IPS-18a (cell line): ENCODE data around the gene MDM4.

Experiments
- H3K27ac ChIP-seq: one replicate; pipeline ENCODE4 v1.5.1; 2013; ENCODE audit warnings: low read length
- H3K27me3 ChIP-seq: one replicate; pipeline ENCODE4 v1.6.1; 2013; ENCODE audit warnings: mild to moderate bottlenecking, low read length; ENCODE audit not compliant: control insufficient read depth, insufficient read depth
- H3K36me3 ChIP-seq: one replicate; pipeline ENCODE4 v1.6.1; 2013; ENCODE audit warnings: low read depth, low read length; ENCODE audit not compliant: control insufficient read depth
- H3K4me1 ChIP-seq: one replicate; pipeline ENCODE4 v1.6.1; 2013; ENCODE audit warnings: low read depth, low read length; ENCODE audit not compliant: control insufficient read depth
- H3K4me3 ChIP-seq: one replicate; pipeline ENCODE4 v1.5.1; 2013; ENCODE audit warnings: low read length
- H3K9ac ChIP-seq: one replicate; pipeline ENCODE4 v1.6.1; 2013; ENCODE audit warnings: mild to moderate bottlenecking, low read length, moderate library complexity
- H3K9me3 ChIP-seq: one replicate; pipeline ENCODE4 v1.6.1; 2013; ENCODE audit warnings: low read depth, low read length; ENCODE audit not compliant: control insufficient read depth

MDM4 gene

DNA sequence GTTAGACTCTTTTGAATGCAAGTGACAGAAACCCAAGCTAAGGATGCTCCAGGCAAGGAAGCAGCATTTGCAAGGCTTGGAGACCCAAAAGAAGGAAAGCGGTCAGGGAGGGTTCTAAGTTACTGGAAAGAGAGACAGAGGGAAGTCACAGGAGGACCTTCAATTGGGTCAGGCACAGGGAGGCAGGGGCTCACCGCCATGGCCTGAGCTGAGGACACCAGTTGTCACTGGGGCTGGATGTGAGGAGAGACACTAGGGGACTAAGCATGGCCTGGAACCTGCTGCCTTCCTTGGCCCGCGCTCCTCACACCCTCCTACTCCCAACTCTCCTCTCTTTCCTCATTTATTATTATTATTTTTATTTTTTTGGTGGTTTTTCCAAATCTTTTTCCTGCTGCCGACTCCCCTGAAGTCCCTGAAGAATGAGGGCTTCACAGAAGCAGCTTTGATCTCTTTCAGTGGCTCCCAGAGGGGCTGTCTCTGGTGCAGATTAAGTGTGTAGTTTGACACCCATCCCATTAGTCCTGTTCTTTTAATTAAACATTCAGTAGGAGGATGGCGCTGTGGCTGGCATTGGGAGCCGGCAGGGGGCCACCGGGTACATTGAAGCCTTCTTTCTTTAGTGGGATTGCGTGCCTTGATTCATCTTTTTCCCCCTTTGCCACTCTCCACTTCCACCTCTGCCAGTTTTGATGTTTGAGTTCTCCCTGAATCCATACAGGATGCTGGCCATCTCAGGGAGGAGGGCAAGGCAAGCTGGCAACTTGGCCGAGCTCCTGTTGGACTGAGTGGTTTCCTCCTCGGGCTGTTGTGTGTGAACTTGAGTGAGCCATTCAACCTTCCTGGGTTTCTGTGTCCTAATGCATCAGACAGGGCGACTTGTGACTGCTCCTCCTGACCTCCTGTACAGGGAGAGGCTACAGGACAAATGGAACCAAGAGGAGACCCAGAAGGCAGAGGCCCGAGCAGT lies 59.3 kb downstream of the MDM4 start:
- H3K9me3 ChIP-seq: no peaks in the 10 kb centered on the region
- no peak overlapping the region for H3K9ac ChIP-seq
- no peak overlapping the region for H3K27ac ChIP-seq
- no peaks in the 10 kb centered on the region for H3K36me3 ChIP-seq
- peaks cover 79% of the 10 kb centered on the region for H3K4me1 ChIP-seq
- peaks cover 21% of the 10 kb centered on the region for H3K27me3 ChIP-seq
- peak overlapping the region; percentile 11 for H3K4me3 ChIP-seq

DNA sequence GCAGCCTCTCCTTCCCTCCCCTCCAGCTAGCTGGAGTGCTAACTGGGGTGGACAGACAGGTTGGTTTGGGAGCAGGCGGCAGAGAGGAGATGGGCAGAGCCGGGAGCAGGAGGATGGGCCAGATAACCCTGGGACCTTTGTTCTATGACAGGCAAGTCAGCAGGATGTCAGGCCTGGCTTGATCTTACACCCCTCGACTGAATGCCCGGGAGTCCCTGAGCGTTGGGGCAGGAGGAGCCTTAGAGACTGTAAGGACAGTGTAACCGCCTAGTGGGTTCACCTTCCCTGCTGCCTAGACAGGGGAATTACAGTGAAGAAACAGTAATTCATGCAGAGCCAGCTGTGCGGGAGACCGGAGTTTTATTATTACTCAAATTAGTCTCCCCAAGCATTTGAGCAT lies 60.2 kb downstream of the MDM4 start:
- no peak overlapping the region for H3K27ac ChIP-seq
- peaks cover 21% of the 10 kb centered on the region for H3K27me3 ChIP-seq
- no peaks in the 10 kb centered on the region for H3K36me3 ChIP-seq
- no peak overlapping the region for H3K9ac ChIP-seq
- H3K4me1 ChIP-seq: peaks cover 75% of the 10 kb centered on the region
- H3K4me3 ChIP-seq: peak overlapping the region; percentile 11
- H3K9me3 ChIP-seq: no peaks in the 10 kb centered on the region

DNA sequence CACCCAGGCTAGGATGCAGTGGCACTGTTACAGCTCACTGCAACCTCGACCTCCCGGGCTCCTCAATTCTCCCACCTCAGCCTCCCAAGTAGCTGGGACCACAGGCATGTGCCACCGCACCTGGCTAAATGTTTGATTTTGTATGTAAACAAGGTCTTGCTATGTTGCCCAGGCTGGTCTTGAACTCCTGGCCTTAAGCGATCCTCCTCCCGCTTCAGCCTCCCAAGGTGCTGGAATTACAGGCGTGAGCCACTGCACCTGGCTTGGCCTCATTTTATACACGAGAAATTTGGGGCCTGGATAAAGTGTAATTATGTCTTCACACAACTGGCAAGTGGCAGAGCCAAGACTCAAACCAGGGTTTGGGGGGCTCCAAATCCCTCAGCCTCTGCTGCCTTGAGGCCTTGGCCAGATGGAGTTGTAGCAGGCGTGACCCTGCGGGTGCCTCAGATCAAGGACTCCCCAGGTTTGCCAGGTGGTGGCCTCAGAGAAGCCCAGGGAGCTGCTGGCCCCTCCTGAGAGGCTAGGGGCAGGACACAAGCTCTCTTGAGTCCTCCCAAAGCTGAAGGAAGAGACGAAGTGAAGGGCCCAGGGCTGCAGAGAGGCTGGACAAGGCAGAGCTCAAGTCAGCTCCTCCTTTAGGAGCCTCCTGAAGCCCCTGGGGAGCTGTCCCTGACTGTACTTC lies 61.7 kb downstream of the MDM4 start:
- H3K27ac ChIP-seq: no peak overlapping the region
- H3K9ac ChIP-seq: no peak overlapping the region

DNA sequence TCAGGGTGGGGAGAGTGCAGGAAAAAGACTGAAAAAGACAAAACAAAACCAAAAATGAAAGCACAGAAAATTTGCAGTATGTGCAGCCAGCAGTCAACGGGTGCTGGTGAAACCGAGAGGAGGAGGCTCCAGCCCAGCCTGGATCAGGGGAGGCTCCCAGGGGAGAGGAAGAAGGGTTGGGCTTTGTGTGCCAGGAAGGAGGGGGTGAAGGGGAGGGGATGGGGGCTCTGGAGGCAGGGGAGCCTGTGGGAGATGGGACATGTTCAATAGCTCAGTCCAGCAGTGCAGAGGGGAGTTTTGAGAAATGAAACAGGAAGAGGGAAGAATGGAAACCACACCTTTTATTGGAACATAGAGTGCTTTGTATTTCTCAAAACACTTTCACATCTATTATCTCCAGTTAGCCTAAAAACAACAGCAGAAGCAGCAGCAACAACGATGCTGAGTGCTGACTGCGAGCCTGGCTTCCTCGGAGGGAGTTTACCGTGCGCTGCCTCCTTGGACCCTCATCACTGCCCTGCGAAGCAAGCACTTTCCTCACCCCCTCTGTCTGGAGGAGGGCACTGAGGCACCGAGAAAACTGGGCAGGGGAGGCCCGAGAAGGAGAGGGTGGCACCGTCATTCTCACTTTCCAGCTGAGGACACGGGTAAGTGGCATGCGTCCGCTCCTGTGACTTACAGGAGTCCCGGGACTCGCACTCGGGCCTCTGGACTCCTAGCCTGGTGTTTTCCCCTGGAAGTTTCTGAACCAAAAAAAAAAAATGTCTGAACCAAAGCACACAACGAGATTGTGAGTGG lies 62.9 kb downstream of the MDM4 start:
- no peak overlapping the region for H3K9ac ChIP-seq
- peak overlapping the region; percentile 12 for H3K4me3 ChIP-seq
- no peaks in the 10 kb centered on the region for H3K36me3 ChIP-seq
- no peaks in the 10 kb centered on the region for H3K9me3 ChIP-seq
- no peak overlapping the region for H3K27ac ChIP-seq
- peaks cover 21% of the 10 kb centered on the region for H3K27me3 ChIP-seq
- H3K4me1 ChIP-seq: peaks cover 52% of the 10 kb centered on the region

More for the DNA sequence above, 61.7 kb downstream of the MDM4 start:
- Histone ChIP-seq H3K9me3 (no peaks in the 10 kb centered on the region), H3K4me1 (peaks cover 64% of the 10 kb centered on the region), H3K36me3 (no peaks in the 10 kb centered on the region), H3K27me3 (peaks cover 21% of the 10 kb centered on the region), H3K4me3 (no peak overlapping the region)

DNA sequence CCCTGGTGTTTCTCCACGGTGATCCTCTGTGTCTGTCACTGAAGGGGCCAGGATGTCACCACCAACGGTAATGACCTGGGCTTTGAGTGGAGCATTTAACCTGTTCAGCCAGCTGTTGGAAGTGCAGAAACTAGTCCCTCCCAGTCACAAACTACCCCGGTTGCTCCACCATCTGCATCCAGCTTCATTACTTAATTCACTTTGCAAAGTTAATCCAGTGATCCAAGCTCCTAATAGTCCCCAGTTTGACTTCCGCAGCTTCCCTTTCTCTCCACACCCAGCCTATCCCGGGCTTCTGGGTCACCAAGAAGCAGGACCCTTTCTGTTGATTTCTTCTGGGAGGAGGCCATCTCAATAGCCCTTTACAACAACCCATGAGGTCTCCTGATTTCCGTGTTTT lies 63.5 kb downstream of the MDM4 start:
- Histone ChIP-seq H3K27ac (no peak overlapping the region), H3K4me1 (peaks cover 48% of the 10 kb centered on the region), H3K9ac (no peak overlapping the region), H3K9me3 (no peaks in the 10 kb centered on the region), H3K36me3 (no peaks in the 10 kb centered on the region), H3K4me3 (no peak overlapping the region), H3K27me3 (peaks cover 21% of the 10 kb centered on the region)

DNA sequence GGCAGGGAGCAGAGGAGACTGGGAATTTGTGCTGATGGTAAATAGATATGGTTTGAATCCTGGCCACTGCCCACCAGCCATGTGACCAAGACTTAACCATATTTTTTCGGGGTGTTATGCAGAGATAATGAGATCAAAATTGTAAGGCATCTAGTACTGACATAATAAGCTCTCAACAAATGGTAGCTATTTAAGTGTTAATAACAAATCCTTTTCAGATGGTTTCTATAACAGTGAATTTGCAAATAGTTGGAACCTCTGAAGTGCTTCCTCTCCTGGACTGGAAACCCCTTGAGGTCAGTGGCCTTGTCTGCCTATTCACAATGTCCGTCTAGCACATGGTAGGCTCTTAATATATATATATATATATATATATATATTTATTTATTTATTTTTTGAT lies 64.7 kb downstream of the MDM4 start:
- Histone ChIP-seq H3K9me3 (no peaks in the 10 kb centered on the region), H3K4me3 (no peak overlapping the region), H3K4me1 (peaks cover 44% of the 10 kb centered on the region), H3K36me3 (no peaks in the 10 kb centered on the region), H3K9ac (no peak overlapping the region), H3K27ac (no peak overlapping the region), H3K27me3 (peaks cover 11% of the 10 kb centered on the region)

DNA sequence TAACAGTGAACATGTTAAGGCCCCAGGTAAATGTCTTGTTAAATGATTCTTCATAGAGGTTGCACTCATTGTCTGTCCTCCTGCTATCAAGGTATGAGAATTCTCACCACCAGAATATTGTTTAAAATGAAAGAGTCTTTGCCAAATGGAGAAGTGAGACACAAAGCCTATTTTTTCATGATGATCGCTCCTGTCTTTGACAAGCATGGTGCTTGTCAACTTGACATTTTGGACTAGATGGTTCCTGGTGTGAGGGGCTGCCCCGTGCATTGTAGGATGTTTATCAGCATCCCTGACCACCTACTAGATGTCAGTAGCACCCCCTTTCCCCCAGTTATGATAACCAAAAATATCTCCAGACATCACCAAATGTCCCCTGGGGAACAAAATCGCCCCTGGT lies 65.6 kb downstream of the MDM4 start:
- H3K4me1 ChIP-seq: peaks cover 35% of the 10 kb centered on the region
- no peaks in the 10 kb centered on the region for H3K9me3 ChIP-seq
- H3K36me3 ChIP-seq: no peaks in the 10 kb centered on the region
- H3K9ac ChIP-seq: no peak overlapping the region
- no peak overlapping the region for H3K27ac ChIP-seq
- H3K4me3 ChIP-seq: no peak overlapping the region
- H3K27me3 ChIP-seq: peaks cover 11% of the 10 kb centered on the region

DNA sequence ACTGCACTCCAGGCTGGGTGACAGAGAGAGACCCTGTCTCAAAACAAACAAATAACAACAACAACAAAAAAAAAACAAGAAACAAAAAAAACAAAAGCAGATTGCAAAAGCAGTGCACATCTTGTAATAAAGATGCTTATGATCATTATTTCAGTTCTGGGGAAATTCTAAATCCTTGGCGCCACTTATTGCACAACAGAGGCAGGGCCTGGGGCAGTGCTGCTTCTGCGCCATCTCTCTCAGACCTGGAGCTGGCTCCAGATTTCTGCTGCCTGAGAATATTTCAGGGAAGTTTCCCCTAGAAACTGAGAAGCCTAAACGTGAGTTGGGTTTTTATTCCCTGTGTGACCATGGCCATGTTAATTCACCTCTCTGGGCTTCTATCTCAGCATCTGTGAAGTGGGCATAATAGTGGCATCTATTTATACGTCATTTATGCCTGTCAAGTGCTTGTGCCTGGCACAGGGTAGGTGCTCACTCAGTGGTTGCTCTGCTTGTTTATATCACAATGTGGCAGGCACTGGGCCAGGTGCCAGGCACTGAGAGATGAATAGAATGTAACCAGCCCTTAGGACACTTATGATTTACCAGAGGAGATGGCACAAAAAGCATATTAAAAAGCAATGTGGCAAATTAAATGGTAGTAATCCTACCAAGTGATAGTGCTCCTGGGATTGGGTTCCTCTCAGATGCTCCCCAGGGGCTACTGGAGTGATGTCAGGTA lies 67.9 kb downstream of the MDM4 start:
- H3K9me3 ChIP-seq: no peaks in the 10 kb centered on the region
- H3K27ac ChIP-seq: no peak overlapping the region
- H3K9ac ChIP-seq: no peak overlapping the region
- H3K36me3 ChIP-seq: no peaks in the 10 kb centered on the region
- no peak overlapping the region for H3K4me3 ChIP-seq
- H3K4me1 ChIP-seq: peaks cover 25% of the 10 kb centered on the region
- peaks cover 11% of the 10 kb centered on the region for H3K27me3 ChIP-seq

DNA sequence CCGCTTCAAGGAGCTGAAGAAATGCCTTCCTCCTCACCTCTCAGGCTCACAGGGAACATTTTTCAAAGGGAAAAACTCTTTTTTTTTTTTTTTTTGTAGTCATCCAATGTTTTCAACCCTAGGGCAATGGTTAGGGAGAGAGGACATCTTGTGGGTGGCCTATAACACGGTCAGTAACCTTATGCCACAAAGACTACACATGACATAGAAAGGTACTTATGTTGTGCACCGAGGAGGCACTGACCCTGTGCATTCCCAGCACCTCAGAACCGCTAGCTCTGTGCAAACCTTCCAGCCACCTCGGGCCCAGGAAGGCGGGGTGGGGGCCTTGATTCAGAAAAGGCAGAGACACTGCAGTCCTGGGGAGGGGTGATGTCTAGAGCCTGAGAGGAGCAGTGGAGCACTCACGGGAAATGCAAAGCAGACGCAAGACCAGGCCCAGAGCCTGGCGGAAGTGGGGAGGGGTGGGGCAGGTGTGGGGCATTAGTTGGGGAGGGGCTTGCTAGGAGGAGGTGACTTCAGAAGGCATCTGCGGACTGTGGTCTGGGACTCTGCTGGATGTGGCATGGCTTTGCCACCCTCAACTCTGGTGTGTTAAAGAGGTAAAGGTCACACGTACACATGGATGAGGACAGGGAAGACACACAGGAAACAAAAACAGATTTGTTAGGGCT lies 68.6 kb downstream of the MDM4 start:
- peaks cover 3% of the 10 kb centered on the region for H3K27me3 ChIP-seq
- H3K4me1 ChIP-seq: peaks cover 20% of the 10 kb centered on the region
- H3K4me3 ChIP-seq: no peak overlapping the region
- H3K36me3 ChIP-seq: no peaks in the 10 kb centered on the region
- no peaks in the 10 kb centered on the region for H3K9me3 ChIP-seq
- H3K27ac ChIP-seq: no peak overlapping the region
- H3K9ac ChIP-seq: no peak overlapping the region

DNA sequence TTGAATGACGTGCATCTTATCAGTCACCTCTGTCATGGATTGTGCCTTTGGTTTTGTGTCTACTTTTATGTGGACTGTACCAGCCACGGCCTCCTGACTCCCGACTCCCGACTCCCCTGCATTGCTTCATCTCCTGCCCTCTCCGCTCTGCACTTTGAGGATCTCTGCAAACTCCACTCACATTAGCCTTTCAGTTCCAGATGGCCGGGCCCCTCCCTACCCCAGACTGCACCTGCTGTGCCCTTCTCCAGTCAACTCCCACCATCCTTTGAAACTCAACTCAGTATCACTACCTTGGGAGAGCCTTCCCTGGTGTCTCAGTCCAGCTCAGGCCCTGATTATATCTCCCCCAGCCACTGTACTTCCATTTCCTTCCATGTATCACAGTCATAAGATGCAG lies 71.4 kb downstream of the MDM4 start:
- Histone ChIP-seq H3K4me3 (no peak overlapping the region), H3K4me1 (peaks cover 17% of the 10 kb centered on the region), H3K27me3 (no peaks in the 10 kb centered on the region), H3K9ac (no peak overlapping the region), H3K36me3 (no peaks in the 10 kb centered on the region), H3K27ac (no peak overlapping the region), H3K9me3 (no peaks in the 10 kb centered on the region)
